GM18519 (cell line): Measurements from ENCODE around the gene RPL22.

Source experiments
- ATAC-seq: cut with Tn5 transposase; IDR thresholded peaks from one replicate; pipeline ENCODE4 v1.9.1; 2021; ENCODE audit warnings: mild to moderate bottlenecking, moderate library complexity; ENCODE audit not compliant: unreplicated experiment, low FRiP score

RPL22 gene

DNA sequence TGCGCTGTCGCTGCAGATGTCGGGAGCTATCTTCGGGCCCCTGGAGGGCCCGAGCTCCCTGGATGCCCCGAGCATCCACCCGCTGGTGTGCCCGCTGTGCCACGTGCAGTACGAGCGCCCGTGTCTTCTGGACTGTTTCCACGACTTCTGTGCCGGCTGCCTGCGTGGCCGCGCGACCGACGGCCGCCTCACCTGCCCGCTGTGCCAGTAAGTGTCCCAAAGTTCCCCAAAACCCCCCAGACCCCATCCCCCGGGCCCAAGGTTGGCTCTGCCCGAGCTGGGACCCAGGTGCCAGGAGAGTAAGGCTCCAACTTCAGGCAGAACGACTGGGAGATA, 7.1 kb upstream of the RPL22 start:
- no peak for ATAC-seq

DNA sequence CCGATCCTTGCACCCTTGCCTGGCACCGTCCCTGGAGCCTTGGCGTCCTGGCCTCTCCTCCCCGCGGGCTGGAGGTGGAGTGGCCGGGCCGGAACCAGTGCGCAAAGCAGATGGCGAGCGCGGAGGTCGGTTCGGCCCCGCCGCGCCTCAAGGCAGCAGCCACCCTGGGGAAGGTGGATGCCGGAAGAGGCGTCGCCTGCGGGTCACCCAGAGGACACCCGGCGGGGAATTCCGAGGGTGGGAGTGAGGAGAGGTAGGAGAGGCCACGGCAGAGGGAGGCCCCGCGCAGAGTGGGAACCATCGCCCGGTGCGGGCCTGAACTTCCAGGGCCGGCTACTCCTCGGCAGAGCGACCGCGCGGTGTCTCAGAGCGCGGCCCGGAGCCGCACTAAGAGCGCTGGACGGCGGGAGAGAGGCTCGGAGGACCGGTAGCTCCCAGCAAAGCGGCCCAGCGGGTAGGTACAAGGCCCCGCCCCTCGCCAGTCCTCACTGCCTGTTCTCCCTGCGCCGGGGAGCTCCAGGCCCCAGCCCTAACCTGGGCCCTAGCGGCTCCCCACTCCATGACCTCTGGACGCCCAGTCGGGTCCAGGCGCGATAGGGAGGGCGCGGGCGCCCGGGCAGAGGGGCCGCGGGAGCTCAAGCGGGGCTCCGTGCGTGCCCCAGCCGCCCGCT, 6.6 kb upstream of the RPL22 start, which contains the start of gene RNF207:
RNF207 (plus strand) TSS at position 271 of the 671 bp plus-strand sequence. CDS start 417 bp downstream, outside the sequence.
- ATAC-seq: no peak

DNA sequence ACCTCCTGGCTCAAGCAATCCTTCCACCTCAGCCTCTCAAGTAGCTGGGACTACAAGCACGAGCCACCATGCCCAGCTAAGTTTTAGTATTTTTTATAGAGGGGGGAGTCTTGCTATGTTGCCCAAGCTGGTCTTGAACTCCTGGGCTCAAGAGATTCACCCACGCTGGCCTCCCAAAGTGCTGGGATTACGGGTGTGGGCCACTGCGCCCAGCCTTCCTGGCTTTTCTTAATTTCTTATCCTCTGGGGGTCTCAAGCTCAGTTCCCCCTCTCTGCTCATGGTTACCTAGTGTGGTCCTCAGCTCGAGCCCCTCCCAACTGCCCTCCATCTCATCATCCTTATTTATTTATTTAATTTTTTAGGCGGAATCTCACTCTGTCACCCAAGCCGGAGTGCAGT, 2.9 kb upstream of the RPL22 start:
- ATAC-seq: no peak

DNA sequence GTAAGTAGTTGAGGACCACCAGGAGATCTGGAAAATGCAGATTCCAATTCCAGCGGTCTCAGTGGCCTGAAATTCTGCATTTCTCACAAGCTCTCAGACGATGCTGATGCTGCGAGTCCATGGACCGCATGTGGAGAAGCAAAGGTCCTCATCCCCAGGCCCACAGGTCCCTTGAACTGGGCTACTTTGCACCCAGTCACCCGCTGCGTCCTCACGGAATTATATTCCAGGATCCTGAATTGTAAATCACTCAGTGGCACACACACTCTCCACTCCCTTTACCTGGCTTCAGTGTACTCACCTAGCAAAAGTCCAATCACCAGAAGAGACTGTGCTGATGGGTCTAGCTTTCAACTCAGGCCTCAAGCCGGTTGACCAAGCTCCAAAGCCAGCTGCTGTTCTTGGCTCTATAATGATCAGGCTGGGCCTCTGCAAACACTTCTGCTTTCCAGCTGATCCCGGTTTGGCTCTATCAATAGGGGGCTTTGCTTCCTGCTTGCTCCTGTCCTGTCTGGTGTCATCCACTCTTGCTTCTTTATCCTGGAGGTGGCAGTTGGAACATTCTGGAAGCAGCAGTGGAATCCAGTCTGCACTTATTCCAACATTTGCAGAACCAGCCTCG, 904 bp upstream of the RPL22 start:
- ATAC-seq: no peak

DNA sequence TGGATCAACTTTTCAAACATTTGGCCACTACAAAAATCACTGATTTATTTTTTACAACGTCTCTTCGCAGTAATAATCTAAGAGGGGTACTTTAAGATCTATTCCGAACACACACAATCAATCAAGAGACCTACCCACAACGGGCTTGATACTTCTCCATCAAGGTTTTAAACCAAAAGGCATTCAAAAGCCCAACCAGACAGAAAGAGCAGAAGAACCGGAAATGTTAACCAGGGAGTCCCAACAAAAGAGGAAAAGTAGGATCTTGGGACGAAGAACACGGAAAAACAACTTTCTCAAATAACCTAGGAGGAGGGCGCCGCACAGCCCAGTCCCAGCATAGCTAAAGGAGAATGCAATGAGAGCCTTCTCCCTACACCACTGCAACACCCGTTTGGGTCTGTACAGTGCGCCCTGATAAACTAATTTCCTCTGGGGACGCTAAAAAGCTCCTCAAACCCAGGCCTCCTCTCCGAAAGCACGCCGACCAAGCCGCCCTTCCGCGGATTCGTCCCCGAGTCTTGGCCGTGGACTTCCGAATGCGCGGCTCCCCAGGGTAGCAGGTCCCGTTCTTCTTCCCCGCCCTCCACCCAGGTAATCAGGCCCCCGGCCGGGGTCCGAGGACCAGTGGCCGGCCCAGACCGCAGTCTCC, 623 bp downstream of the RPL22 start:
- ATAC-seq: no peak

DNA sequence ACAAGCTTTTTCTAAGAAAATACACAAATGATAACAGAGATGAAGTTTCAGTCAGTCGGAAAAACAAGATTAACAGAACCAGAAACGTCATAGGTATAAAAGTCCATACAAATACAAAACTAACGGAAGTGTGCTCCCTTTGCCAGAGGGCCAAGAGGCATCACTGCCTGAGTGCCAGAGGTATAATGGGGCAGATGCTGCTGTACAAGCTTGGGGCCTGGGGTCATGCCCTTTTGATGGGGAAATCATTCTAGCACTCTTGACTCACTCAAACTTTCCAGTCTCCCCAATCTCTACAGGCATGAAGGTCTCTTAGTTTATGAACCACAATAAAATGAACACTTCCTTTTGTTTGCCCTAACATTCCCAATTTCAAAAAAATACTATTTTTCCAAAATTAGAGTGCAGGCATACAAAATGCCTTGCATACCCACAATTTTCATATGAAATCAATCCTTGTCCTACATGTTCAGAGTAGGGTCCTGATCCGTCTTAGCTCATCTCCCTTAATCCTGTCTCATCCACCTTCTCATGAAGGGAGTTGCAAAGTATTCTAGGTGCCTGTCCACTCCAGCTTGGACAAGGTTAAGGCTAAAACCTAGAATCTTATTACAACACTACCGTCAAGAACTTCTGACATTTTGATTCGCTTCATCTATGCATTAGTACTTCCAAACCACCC, 1.5 kb downstream of the RPL22 start:
- ATAC-seq: no peak

DNA sequence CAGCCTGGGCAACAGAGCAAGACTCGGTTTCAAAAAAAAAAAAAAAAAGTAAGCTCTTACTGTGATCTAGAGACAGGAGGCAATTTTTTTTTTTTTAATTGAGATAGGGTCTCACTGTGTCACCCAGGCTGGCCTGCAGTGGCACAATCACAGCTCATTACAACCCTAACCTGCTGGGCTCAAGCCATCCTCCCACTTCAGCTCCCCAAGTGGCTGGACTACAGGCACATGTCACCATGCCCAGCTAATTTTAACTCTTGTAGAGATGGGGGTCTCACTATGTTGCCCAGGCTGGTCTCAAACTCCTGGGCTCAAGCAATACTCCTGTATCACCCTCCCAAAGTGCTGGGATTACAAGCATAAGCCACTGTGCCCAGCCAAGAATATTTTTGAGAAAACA, 7.4 kb downstream of the RPL22 start:
- no peak for ATAC-seq

DNA sequence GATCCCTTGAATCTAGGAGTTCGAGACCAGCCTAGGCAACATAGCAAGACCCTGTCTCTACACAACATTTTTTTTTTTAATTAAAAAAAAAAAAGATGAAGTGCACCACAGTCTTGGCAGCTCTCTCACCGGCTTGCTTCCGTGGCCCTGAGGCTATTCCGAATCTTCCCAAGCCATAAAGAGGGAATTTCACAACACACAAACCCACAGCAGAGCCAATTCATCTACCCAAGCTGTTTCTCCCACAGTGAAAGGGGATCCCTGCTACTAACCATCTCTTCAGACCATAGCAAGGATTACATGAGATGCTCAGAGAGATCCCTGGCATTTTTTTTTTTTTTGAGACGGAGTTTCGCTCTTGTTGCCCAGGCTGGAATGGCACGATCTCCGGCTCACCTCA, 10.9 kb downstream of the RPL22 start:
- no peak for ATAC-seq

DNA sequence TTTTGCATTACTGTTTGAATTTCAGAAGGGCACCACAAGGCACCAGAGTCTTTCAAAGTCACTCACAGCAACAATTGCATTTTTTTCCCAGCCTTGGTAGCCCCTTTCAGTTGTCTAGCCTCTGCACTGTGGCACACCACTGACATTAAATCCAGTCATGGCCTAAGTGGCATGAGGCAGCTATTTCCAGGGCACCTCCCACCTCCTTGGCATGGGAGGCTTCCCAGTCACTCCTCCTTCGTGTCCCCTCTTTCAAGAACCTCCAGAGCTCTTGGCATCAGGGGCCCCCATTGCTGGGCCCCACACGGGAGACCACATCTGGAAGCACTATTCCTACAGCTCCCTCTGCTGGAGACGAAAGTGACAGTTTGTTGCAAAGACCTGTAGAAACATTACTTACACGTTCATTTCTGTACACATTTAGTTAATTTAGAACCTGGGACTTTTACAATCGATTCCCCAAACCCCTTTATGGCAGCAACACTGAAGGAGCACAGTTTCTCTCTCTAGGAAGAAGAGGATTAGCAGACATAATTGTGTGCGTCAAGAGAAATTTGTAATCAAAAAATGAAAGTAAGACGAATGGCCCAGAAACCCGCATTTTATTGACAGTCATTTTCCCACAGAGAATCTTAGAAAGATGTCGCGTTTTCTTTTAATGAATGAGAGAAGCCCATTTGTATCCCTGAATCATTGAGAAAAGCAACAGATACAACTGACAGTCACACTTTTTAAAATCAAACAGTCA, 13.6 kb downstream of the RPL22 start:
- no peak for ATAC-seq

DNA sequence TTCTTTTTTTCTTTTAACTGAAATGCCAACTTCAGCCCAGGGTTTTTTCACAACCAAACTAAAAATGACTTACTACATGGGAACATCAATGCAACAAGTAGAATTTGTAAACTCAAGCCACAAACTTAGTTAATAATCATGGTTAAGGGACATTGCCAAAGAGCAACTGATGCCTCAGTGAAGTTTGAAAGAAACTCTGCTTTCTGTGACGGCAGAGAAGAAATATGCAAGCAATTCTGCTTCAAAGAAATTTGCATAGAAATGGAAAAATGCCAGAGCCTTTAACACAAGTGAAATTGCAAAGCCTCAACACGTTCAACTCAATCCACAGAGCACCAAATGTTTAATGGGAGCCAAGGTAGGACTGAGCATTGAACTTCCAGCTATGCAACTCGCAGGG, 14.2 kb downstream of the RPL22 start:
- no peak for ATAC-seq

DNA sequence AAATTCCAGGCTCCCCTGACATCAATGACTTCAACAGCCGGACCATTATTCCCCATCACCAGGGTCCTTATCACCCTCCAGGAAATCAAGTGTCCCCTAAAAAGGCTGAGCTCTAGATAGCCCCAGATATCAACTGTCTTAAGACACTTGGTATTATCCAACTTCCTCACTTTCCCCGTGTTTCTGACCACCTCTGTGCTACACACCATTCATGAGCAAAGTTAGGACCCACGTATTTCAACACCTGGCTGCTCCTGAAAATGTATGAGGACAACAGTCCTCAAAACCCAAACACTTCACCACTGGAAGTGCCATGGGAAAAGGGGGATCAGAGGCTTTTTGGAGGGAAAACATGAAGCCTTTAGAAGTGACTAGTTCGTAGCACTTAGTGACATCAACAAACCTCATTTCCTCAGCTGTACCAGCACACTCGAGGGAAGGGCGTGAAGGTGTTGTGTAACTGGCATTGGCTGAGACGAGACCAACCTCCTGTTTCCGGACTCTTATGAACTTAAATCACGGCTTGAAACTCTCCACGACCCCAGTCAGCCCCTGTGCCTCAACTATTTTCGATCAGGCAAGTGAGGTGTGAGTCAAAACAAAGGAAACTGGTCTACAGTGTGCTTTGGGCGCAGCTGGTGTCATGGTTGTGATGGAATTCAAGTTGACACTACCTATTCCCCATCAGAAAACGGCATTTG, 15.2 kb downstream of the RPL22 start:
- ATAC-seq: no peak

DNA sequence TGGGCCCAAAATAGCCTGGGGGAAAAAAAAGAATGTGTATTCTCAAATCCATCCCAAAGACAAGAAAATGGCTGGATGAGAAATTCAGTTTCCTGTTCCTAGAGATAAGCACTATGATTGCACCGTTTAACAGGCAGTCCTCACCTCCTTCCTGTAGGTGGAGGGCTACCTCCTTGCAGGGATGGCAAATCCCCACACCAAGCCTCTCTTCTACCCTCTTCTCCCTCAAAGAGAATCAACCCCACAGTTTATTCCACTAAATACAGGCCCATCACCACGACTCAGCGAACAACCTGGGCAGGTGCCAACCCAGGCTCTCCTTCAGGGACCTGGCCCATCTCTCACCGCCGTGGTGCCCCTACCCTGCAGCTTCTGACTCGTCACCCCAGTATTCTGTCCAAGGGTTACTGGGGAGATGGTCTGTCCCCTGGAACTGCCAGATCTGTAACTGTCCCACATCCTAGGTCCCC, 15.8 kb downstream of the RPL22 start:
- ATAC-seq: no peak

DNA sequence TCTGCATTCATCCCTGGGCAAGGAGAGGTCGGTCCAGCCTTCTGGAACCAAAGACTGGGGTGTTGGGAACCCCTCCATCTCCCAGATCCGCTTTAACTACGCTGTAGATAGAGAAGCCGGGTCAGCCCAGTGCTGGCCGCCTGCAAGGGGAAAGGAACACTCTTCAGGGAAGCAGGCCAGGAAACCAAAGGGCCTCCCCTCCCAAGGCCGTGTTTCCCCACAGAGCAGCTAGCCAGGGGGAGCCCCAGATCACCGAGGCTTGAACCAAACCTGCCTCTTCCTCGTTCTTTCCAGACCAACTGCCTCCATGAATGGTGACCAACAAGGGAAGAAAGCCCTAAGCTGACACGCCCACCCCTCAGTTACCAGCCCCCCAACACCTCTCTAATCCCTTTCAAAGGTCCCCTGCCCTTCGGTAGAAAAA, 18.0 kb downstream of the RPL22 start:
- ATAC-seq: no peak

DNA sequence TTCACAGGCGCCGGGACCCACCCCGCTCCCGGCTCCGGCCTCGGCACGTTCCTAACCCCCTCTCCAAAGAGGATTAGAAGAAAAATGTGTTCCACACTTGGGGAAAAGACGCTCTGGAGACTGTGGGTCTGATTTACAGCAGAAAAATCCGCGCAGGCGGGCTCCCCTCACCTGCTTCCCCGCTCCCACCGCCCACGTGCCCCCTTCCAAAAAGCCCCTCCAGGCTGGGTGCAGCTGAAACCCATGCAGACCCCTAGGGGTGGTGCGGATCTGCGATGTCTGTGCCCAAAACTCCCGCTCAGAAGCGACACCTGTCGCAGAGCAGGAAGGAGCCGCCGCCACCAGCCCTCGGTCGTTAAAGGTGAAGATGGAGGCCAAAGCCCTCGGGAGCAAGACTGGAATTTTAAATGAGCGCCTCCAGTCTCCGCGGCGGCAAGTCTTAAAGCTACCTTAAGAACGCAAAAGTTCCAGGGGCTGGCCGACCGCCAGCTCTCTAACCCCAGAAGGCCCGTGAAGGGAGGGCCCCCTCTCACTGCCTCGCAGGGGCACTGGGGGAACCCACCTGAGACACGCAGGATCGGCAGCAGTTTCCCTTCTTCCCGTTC, 18.6 kb downstream of the RPL22 start:
- ATAC-seq: no peak

DNA sequence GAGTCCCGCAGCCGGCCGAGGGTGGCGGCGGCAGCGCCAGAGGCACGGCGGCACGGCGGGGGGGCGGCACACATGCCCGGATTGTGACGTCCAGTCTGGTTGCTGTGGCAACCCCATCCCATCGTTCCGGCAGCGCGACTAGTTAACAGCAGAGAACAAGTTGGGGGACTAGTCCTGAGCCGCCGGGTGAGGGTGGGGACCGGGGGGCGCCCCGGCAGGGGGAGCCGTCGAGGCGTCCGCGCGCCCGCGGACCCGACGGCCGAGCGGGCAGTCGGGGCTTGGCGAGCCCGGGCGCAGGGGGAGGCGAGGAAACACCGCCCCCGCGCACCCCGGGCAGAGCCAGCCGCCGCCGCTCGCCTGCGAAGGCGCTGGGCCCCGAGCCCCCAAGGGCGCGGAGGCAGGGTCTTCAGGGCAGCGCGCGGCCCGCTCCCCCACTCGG, 19.1 kb downstream of the RPL22 start, which contains the start of gene CHD5:
CHD5 (minus strand) TSS at position 54 of the 439 bp plus-strand sequence. CDS start 298 bp downstream, outside the sequence.
- ATAC-seq: no peak

DNA sequence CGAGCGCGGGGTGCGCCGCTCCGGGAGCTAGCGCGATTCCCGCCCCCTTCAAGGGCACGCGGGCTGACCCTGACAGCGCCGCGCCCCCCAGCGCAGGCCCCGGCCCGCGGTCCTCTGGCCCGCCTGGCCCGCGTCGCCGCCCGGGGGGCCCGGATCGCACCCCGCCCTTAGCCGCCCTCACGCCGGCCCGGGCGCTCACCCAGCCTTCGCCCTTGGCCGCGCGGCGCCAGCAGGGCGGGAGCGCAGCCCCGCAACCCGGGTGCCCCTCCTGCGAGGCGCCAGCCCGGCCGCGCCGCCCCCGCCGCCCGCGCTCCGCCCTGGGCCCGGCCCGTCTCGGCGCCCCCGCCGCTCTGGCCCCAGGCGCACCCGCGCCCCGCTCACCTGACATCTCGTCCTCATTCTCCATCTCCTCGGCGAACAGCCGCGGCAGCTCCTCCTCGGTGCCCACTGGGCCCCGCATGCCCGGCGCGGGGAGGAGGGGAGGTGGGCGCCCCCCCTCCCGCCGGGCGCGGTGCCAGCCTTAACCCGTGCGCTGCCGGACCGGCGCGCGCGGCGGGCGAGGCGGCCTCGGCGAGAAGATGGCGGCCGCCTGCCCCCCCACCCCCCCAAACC, 19.7 kb downstream of the RPL22 start:
- ATAC-seq: no peak

DNA sequence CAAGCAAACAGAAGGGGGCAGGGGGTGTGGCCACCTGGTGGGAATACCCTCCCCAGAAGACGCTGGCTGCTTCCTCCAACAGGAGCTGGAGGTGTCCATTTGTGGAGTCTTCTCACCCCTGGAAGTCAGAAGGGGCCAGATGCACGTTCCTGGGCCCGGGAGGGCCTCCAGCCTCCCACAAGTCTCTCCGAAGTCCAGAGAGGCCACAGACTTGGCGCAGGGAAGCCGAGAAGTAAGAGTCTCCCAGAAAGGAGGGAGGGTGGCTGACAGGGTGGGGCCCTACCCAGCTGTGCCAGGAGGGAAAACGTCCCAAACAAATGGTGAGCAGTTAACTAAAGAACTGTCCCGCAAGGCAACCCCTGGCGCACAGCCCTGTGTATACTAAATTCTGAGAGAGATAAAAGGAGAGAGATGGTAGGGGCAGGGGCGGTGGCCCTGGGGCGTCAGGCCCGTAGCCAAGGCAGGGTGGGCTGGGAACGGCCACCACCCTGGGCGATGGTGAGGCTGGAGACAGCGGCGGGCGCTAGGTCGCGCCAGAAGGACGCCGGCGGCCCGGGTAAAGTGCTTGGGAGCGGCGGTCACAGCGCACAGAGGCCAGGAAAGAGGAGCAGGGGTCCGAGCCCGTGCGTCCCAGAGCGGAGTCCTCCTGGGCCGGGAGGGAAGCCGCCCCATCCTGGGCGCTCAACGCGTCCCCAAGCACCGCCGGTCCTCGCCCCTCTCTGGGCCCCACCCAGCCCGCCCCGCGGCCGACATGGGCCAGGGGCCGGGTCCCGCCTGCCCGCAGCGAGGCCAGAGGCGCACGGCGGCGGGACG, 20.4 kb downstream of the RPL22 start:
- no peak for ATAC-seq

DNA sequence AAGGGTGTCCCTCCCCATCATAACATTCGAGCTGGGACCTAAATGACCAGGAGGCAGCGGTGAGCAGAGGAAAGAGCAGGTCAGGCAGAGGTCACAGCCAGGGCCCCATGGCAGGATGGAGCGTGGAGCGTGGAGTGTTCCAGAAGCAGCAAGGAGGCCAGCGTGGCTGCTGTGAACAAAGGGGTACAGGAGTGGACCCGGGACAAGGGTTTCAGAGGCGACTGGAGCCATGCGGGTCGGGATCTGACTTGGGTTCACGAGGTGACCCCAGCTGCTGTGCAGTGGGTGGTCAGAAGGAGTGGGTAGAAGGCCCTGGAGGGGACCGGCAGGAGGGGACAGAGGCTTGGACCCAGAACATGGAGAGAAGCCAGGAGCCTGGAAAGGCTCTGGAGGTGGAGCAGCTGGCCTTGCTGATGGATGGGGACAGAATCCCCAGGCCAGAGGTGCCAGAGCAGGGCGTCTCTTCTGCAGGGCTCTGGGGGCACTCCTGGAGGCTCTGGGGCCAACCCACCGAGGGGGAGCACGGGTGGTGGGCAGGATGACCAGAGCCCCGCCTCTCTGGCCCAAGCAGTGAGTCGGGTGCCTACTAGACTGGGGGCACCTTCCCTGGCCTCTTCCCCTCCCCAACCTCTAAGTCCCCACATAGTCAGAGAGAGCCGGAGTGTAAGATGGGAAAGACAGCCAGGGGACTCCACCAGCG, 21.6 kb downstream of the RPL22 start:
- no peak for ATAC-seq
